Measurements from ENCODE around the gene GLDN.

- TF ChIP-seq ZNF416 (tag by site-specific recombination; IDR thresholded peaks at IDR 0.05) (no peak), KLF16 (tag by site-specific recombination; IDR thresholded peaks at IDR 0.05) (no peak), CTCF (tag by site-specific recombination; IDR thresholded peaks at IDR 0.05) (no peak), YY1 (tag by site-specific recombination; IDR thresholded peaks at IDR 0.05) (no peak), ZNF624 (tag by site-specific recombination; IDR thresholded peaks at IDR 0.05) (no peak), ZNF701 (tag by site-specific recombination; IDR thresholded peaks at IDR 0.05) (no peak), ZNF558 (tag by site-specific recombination; IDR thresholded peaks at IDR 0.05) (no peak), ZNF324 (tag by site-specific recombination; IDR thresholded peaks at IDR 0.05) (no peak), ATF2 (tag by site-specific recombination; IDR thresholded peaks at IDR 0.05; ENCODE audit: low read depth) (no peak), ZNF341 (tag by site-specific recombination; IDR thresholded peaks at IDR 0.05; ENCODE audit: low read depth) (no peak), ZNF707 (tag by site-specific recombination; IDR thresholded peaks at IDR 0.05) (no peak)
Observed at GRCh38 chr15:51386486-51386885, 45.0 kb downstream of the GLDN start.
